PC-9 (cell line): Measurements from ENCODE around the gene ACTRT3. TPM values are rescaled to one million over a fixed set of nuclear protein-coding genes. Genes with fewer than 3 reads are reported as not detected.

Experiments used
- BruUV-seq: library from RNA; stranded (reverse); fragments of 400-500 nt; replicated peaks from 2 replicates; lab custom pipeline; 2021; lab: Mats Ljungman, UMichigan
- CTCF ChIA-PET: fragments of 300-600 bp; sonication (Branson Sonifier 250); formaldehyde crosslinking; loops from one replicate; lab custom pipeline; 2022; ENCODE audit warnings: antibody characterized with exemption; lab: Charles Lee
- POLR2A ChIA-PET: fragments of 300-600 bp; sonication (Branson Sonifier 250); formaldehyde crosslinking; loops from one replicate; lab custom pipeline; 2022; ENCODE audit warnings: antibody characterized with exemption; ENCODE audit not compliant: unreplicated experiment; lab: Charles Lee
- DNase-seq, 2 experiments: peaks; one replicate each; pipeline versions ENCODE4 v3.0.0 to v3.0.0-alpha.2; 2015 to 2022; ENCODE audit warnings: mixed read lengths in 1 of 2
- H2AFZ ChIP-seq: fragments of 200-600 bp; sonication (generic); 2 replicates; pipeline ENCODE4 v1.8.1; 2017; ENCODE audit warnings: antibody characterized with exemption
- H3F3A ChIP-seq: fragments of 200-600 bp; sonication (generic); 2 replicates; pipeline ENCODE4 v1.8.1; 2017; ENCODE audit warnings: antibody characterized with exemption, mild to moderate bottlenecking, low read depth; ENCODE audit not compliant: insufficient read depth
- H3K27ac ChIP-seq: fragments of 200-600 bp; sonication (generic); 2 replicates; pipeline ENCODE4 v1.6.1; 2016; ENCODE audit warnings: mixed run types
- H3K27me3 ChIP-seq: fragments of 200-600 bp; sonication (generic); 2 replicates; pipeline ENCODE4 v1.6.1; 2016; ENCODE audit warnings: low read depth, mixed run types; ENCODE audit not compliant: insufficient read depth
- H3K36me3 ChIP-seq: fragments of 200-600 bp; sonication (generic); 2 replicates; pipeline ENCODE4 v1.6.1; 2016; ENCODE audit warnings: low read depth, mixed run types
- H3K4me1 ChIP-seq: fragments of 200-600 bp; sonication (generic); replicated peaks from 2 replicates; pipeline ENCODE4 v1.6.1; 2016; ENCODE audit warnings: mixed run types; ENCODE audit not compliant: insufficient read depth
- H3K4me2 ChIP-seq: fragments of 200-600 bp; sonication (generic); 2 replicates; pipeline ENCODE4 v1.6.1; 2017; ENCODE audit warnings: mixed run types
- H3K4me3 ChIP-seq: fragments of 200-600 bp; sonication (generic); 2 replicates; pipeline ENCODE4 v1.6.1; 2016; ENCODE audit warnings: mixed run types
- H3K79me2 ChIP-seq: fragments of 200-600 bp; sonication (generic); 2 replicates; pipeline ENCODE4 v1.6.1; 2017; ENCODE audit warnings: low read depth, mixed run types
- H3K9me2 ChIP-seq: fragments of 200-600 bp; sonication (generic); 2 replicates; pipeline ENCODE4 v1.8.1; 2017; ENCODE audit warnings: mild to moderate bottlenecking; ENCODE audit not compliant: insufficient read depth
- H3K9me3 ChIP-seq: fragments of 200-600 bp; sonication (generic); 2 replicates; pipeline ENCODE4 v1.8.1; 2016; ENCODE audit warnings: low read depth; ENCODE audit not compliant: insufficient read depth
- H4K20me1 ChIP-seq: fragments of 200-600 bp; sonication (generic); 2 replicates; pipeline ENCODE4 v1.8.1; 2017; ENCODE audit not compliant: insufficient read depth
- EZH2 ChIP-seq: fragments of 200-600 bp; sonication (generic); IDR thresholded peaks from 2 replicates; pipeline ENCODE4 v1.8.0; 2017; ENCODE audit warnings: antibody characterized with exemption, low read depth
- intact Hi-C: fragments of 100-400 bp; cut with micrococcal nuclease; formaldehyde crosslinking; loops from one replicate; pipeline ENCODE4 v1.10.0; 2022; ENCODE audit not compliant: unreplicated experiment
- total RNA-seq: library from RNA; stranded (reverse); gene quantifications from 2 replicates; pipeline ENCODE4 v1.2.3, GENCODE V29; 2021
- TF ChIP-seq, protein P1 (sequence below): fragments of 200-600 bp; sonication (generic); conservative IDR thresholded peaks from 2 replicates; pipeline ENCODE4 v1.6.1; 2017; ENCODE audit warnings: mixed run types, antibody characterized with exemption, mild to moderate bottlenecking, moderate library complexity

The ACTRT3 gene
- total RNA-seq, 1 experiment from 2014 or later = 2.4 TPM

GRCh38 chr3:169813757-169814517 is 44.6 kb upstream of the ACTRT3 start:
- DNase-seq = peak; percentile 73 to 75
- Histone ChIP-seq H3K4me3 (peak overlapping the region; percentile 61), H3K27ac (no peak overlapping the region), H3K4me1 (peaks cover 16% of the 10 kb centered on the region), H3K27me3 (no peaks in the 10 kb centered on the region), H3K79me2 (no peaks in the 10 kb centered on the region), H3F3A (peaks cover 5% of the 10 kb centered on the region; the same call in 1 of the 2 replicates), H3K4me2 (peak overlapping the region; percentile 89), H3K36me3 (no peaks in the 10 kb centered on the region), H2AFZ (peak overlapping the region; percentile 86), H3K9me2 (no peaks in the 10 kb centered on the region), H4K20me1 (no peaks in the 10 kb centered on the region), H3K9me3 (peaks cover 12% of the 10 kb centered on the region; the same call in 1 of the 2 replicates)
- ChIA-PET CTCF (interaction anchor here (0.9 kb wide), 1 partner anchor 100 kb away, joined by 3 read pairs; no protein-coding TSS in a partner anchor), POLR2A (interaction anchor here (0.7 kb wide), 1 partner anchor 1051 kb away, joined by 3 read pairs; no protein-coding TSS in a partner anchor)
- TF ChIP-seq, protein P1, sequence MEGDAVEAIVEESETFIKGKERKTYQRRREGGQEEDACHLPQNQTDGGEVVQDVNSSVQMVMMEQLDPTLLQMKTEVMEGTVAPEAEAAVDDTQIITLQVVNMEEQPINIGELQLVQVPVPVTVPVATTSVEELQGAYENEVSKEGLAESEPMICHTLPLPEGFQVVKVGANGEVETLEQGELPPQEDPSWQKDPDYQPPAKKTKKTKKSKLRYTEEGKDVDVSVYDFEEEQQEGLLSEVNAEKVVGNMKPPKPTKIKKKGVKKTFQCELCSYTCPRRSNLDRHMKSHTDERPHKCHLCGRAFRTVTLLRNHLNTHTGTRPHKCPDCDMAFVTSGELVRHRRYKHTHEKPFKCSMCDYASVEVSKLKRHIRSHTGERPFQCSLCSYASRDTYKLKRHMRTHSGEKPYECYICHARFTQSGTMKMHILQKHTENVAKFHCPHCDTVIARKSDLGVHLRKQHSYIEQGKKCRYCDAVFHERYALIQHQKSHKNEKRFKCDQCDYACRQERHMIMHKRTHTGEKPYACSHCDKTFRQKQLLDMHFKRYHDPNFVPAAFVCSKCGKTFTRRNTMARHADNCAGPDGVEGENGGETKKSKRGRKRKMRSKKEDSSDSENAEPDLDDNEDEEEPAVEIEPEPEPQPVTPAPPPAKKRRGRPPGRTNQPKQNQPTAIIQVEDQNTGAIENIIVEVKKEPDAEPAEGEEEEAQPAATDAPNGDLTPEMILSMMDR = peak; percentile 74
- no peak for TF ChIP-seq EZH2
- no TSS peak for BruUV-seq
- intact Hi-C loops = loop anchor here (1.0 to 2.0 kb wide), 3 partner anchors 41 to 223 kb away; partner anchors contain the start of genes GPR160, MYNN and SEC62

DNA sequence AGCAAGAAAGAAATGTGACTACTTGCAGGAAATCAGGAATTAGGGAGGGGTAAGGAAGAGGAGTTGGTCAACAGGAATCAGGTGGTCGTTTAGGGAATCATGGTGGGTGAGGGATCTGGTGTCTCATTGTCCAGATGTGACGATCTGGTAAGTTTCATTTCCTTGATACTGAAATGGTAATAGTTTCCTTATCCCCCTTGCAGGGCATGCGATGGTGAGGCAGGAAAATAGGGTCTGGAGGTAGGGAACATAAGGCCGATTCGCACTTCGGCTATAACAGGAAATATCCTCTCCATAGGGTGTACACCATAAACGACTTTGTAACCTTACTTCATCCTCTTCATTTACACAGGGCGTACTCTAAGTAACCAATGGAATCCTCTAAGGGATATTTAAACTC is 43.9 kb upstream of the ACTRT3 start:
- H3K27ac ChIP-seq = no peak overlapping the region
- ChIA-PET POLR2A (no interaction called here), CTCF (interaction anchor here (0.9 kb wide), 1 partner anchor 101 kb away, joined by 3 read pairs; no protein-coding TSS in a partner anchor)
- H3K4me3 ChIP-seq = peak overlapping the region; percentile 61
- H3K27me3 ChIP-seq = no peaks in the 10 kb centered on the region
- no peak for TF ChIP-seq EZH2
- TF ChIP-seq, protein P1 = no peak
- no peaks in the 10 kb centered on the region for H4K20me1 ChIP-seq
- no peaks in the 10 kb centered on the region for H3K36me3 ChIP-seq
- intact Hi-C loops = loop anchor here (1.0 to 2.0 kb wide), 3 partner anchors 40 to 224 kb away; partner anchors contain the start of genes GPR160, MYNN and SEC62
- no peak for DNase-seq
- peaks cover 16% of the 10 kb centered on the region for H3K4me1 ChIP-seq
- peaks cover 5% of the 10 kb centered on the region; the same call in 1 of the 2 replicates for H3F3A ChIP-seq
- H2AFZ ChIP-seq = peak overlapping the region; percentile 86
- peak overlapping the region; percentile 89 for H3K4me2 ChIP-seq
- H3K9me3 ChIP-seq = peaks cover 12% of the 10 kb centered on the region; the same call in 1 of the 2 replicates
- BruUV-seq = TSS peak; percentile 42
- no peaks in the 10 kb centered on the region for H3K9me2 ChIP-seq
- H3K79me2 ChIP-seq = no peaks in the 10 kb centered on the region

DNA sequence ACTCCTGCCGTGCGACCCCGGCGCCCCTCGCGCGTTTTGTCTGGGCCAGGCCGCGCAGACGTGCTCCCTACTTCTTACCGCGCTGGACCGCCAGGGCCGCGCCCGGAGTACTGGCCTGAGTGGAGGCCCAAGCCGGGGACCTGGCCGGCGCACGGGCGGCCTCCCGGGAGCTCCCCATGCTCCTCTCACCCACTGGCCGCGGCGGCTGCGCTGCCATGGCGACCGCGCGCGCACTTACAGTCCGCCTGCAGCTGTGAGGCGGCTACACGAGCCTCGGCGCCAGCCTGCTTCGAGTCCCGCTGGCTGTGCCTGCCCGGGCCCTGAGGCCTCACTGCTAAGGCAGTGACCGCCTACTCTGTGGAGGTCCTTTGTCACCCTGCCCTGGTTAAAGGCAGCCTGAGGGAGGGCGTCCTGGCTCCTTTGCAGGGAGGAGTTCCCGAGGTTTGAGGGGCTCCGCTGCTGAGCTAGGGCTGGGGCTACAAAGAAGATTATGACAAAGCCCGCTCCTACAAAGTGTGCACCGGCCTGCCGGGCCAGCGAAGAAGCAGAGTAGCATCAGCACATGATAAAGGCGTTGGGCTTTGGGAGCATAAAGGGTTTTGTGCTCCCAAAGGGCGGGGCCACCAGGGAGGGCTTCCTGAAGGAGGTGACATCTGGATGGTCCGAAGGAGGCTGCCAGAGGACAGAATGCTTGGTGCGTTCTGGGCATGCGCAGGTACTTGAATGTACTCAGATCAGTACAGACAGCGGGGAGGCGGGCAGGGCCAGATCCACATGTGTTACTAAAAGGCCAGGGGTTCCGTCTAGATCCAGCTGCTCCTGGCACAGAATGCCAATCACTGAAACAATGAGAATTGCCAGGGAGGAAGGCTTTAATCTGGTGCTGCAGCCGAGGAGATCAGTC is 43.2 kb upstream of the ACTRT3 start, which contains the start of the genes LRRC34 and LRRIQ4:
LRRC34 (minus strand) TSS at position 573 of the 904 bp plus-strand sequence; CDS start at position 217, 356 bp downstream.
LRRIQ4 (plus strand) TSS at position 539 of the 904 bp plus-strand sequence. CDS start 9,052 bp downstream, outside the sequence.
- intact Hi-C loops = loop anchor here (1.0 to 2.0 kb wide), 3 partner anchors 40 to 225 kb away; partner anchors contain the start of genes GPR160, MYNN and SEC62
- TF ChIP-seq EZH2 = no peak
- TF ChIP-seq, protein P1 = 0 out of 2 replicates have a peak, but pooled peaks have one; percentile 6
- H3K4me3 ChIP-seq = peak within 1 kb of the TSS; percentile 61
- no peaks in the 10 kb centered on the region for H3K36me3 ChIP-seq
- peaks cover 16% of the 10 kb centered on the region for H3K4me1 ChIP-seq
- ChIA-PET CTCF (no interaction called here), POLR2A (interaction anchor here (0.6 to 1.0 kb wide), 2 partner anchors 154 to 522 kb away, joined by 3 to 6 read pairs; partner anchors contain the start of gene SEC62)
- no peaks in the 10 kb centered on the region for H3K27me3 ChIP-seq
- peak; percentile 57 to 74 for DNase-seq
- H3K4me2 ChIP-seq = peak within 1 kb of the TSS; percentile 89
- no TSS peak for BruUV-seq
- peaks cover 12% of the 10 kb centered on the region; the same call in 1 of the 2 replicates for H3K9me3 ChIP-seq
- no peaks in the 10 kb centered on the region for H3K79me2 ChIP-seq
- H4K20me1 ChIP-seq = no peaks in the 10 kb centered on the region
- H3K9me2 ChIP-seq = no peaks in the 10 kb centered on the region
- H3K27ac ChIP-seq = no peak within 1 kb of the TSS
- H3F3A ChIP-seq = peaks cover 5% of the 10 kb centered on the region; the same call in 1 of the 2 replicates
- H2AFZ ChIP-seq = peak within 1 kb of the TSS; percentile 86
